A549 (cell line): ENCODE results near the gene GALNT18. TPM values are rescaled to one million over a fixed set of nuclear protein-coding genes. Genes with fewer than 3 reads are reported as not detected.

Source experiments
- ATAC-seq, 2 experiments: fragments of 200-7000 bp in 1 of 2; fragments of >200 bp in 1 of 2; cut with Nextera tagmentation in 1 of 2; cut with Tn5 transposase in 1 of 2; 3 replicates each; pipeline versions ENCODE4 v1.8.0 to v1.9.1; 2018 to 2020; ENCODE audit warnings: mild to moderate bottlenecking in 1 of 2, moderate library complexity in 1 of 2
- CTCF ChIA-PET: fragments of 300-600 bp; sonication (Branson Sonifier 250); formaldehyde crosslinking; extraction: SDS; loops from one replicate; lab custom pipeline; 2021; ENCODE audit warnings: antibody characterized with exemption, inconsistent platforms; lab: Yijun Ruan, JAX
- POLR2A ChIA-PET: fragments of 350-600 bp; formaldehyde crosslinking; extraction: SDS; loops from one replicate; lab custom pipeline; 2021; ENCODE audit warnings: antibody characterized with exemption, inconsistent platforms; lab: Yijun Ruan, JAX
- DNase-seq, 2 experiments: peaks; one replicate each; pipeline versions ENCODE4 v3.0.0 to v3.0.0-alpha.2; 2011 to 2016; ENCODE audit warnings: low read depth in 1 of 2, low spot score in 1 of 2
- FAIRE-seq: peaks from 2 replicates; lab custom pipeline; 2011; peaks lifted over from hg19 to GRCh38; lab: Jason Lieb, UNC
- H3K27ac ChIP-seq, 2 experiments: fragments of >200 bp; sonication (Bioruptor Twin); formaldehyde crosslinking; 3 replicates each; pipeline ENCODE4 v1.5.1; 2016 to 2017
- H3K4me1 ChIP-seq: fragments of >200 bp; sonication (Bioruptor Twin); formaldehyde crosslinking; 3 replicates; pipeline ENCODE4 v1.6.1; 2016
- H3K4me2 ChIP-seq: fragments of >200 bp; sonication (Bioruptor Twin); formaldehyde crosslinking; 3 replicates; pipeline ENCODE4 v1.6.1; 2016
- H3K4me3 ChIP-seq: fragments of >200 bp; sonication (Bioruptor Twin); formaldehyde crosslinking; 3 replicates; pipeline ENCODE4 v1.5.1; 2016
- H3K9me3 ChIP-seq: fragments of >200 bp; sonication (Bioruptor Twin); formaldehyde crosslinking; 3 replicates; pipeline ENCODE4 v1.6.1; 2016
- CBX8 ChIP-seq: fragments of 200-600 bp; sonication (generic); IDR thresholded peaks from 2 replicates; pipeline ENCODE4 v1.6.1; 2016
- CHD4 ChIP-seq: fragments of 200-600 bp; sonication (generic); IDR thresholded peaks from 2 replicates; pipeline ENCODE4 v1.6.1; 2016; ENCODE audit warnings: antibody characterized with exemption, mild to moderate bottlenecking, borderline replicate concordance
- E2F6 ChIP-seq: IDR thresholded peaks from 2 replicates; pipeline ENCODE4 v1.6.1; 2012; ENCODE audit warnings: low read depth, borderline replicate concordance
- EHF ChIP-seq: fragments of 250-450 bp; sonication (Bioruptor Pico); IDR thresholded peaks from 2 replicates; pipeline ENCODE4 v1.5.0; 2020; ENCODE audit warnings: mild to moderate bottlenecking
- EHMT2 ChIP-seq: fragments of 200-600 bp; sonication (generic); IDR thresholded peaks from 2 replicates; pipeline ENCODE4 v1.6.1; 2016; ENCODE audit warnings: antibody characterized with exemption, low read depth, mild to moderate bottlenecking, moderate library complexity
- EP300 ChIP-seq, 2 experiments: fragments of >200 bp; sonication (Bioruptor Twin); formaldehyde crosslinking; IDR thresholded peaks; 2 replicates in 1 of 2; 3 replicates in 1 of 2; pipeline ENCODE4 v1.6.1; 2016 to 2017
- ESRRA ChIP-seq: fragments of 150-350 bp; IDR thresholded peaks from 2 replicates; pipeline ENCODE4 v1.6.1; 2014; ENCODE audit warnings: mild to moderate bottlenecking, low read length, borderline replicate concordance
- FOSB ChIP-seq: fragments of 250-450 bp; sonication (Bioruptor Pico); IDR thresholded peaks from 2 replicates; pipeline ENCODE4 v1.5.0; 2020; ENCODE audit warnings: mild to moderate bottlenecking, moderate library complexity
- HDAC2 ChIP-seq: fragments of 200-600 bp; sonication (generic); IDR thresholded peaks from 2 replicates; pipeline ENCODE4 v1.6.1; 2016
- HES2 ChIP-seq: fragments of >200 bp; sonication (Bioruptor Twin); formaldehyde crosslinking; IDR thresholded peaks from 2 replicates; pipeline ENCODE4 v1.6.1; 2016
- HEYL ChIP-seq: fragments of 250-450 bp; sonication (Bioruptor Pico); IDR thresholded peaks from 2 replicates; pipeline ENCODE4 v1.8.0; 2021; ENCODE audit warnings: mild to moderate bottlenecking, moderate library complexity
- HOXA7 ChIP-seq: fragments of 250-450 bp; sonication (Bioruptor Pico); IDR thresholded peaks from 2 replicates; pipeline ENCODE4 v1.5.0; 2020; ENCODE audit warnings: mild to moderate bottlenecking, moderate library complexity
- KDM1A ChIP-seq: fragments of 200-600 bp; sonication (generic); IDR thresholded peaks from 2 replicates; pipeline ENCODE4 v1.6.1; 2016; ENCODE audit warnings: low read depth, mild to moderate bottlenecking
- KDM5A ChIP-seq: fragments of 200-600 bp; sonication (generic); IDR thresholded peaks from 2 replicates; pipeline ENCODE4 v1.6.1; 2016; ENCODE audit warnings: antibody characterized with exemption, mild to moderate bottlenecking
- MAFK ChIP-seq: fragments of 450-650 bp; IDR thresholded peaks from 2 replicates; pipeline ENCODE4 v1.6.1; 2014; ENCODE audit not compliant: partially characterized antibody
- NFE2L2 ChIP-seq: fragments of 150-350 bp; conservative IDR thresholded peaks from 2 replicates; pipeline ENCODE4 v1.6.1; 2014; ENCODE audit warnings: low read length
- NPAS2 ChIP-seq: fragments of 250-450 bp; sonication (Bioruptor Pico); IDR thresholded peaks from 2 replicates; pipeline ENCODE4 v1.8.0; 2022; ENCODE audit warnings: mild to moderate bottlenecking, moderate library complexity, borderline replicate concordance
- PHF8 ChIP-seq: fragments of 200-600 bp; sonication (generic); IDR thresholded peaks from 2 replicates; pipeline ENCODE4 v1.6.1; 2016; ENCODE audit warnings: low read depth, mild to moderate bottlenecking, antibody characterized with exemption, moderate library complexity, borderline replicate concordance
- POLR2A ChIP-seq: IDR thresholded peaks from 2 replicates; pipeline ENCODE4 v1.6.1; 2012; ENCODE audit warnings: mild to moderate bottlenecking, low read length
- POLR2AphosphoS2 ChIP-seq: conservative IDR thresholded peaks from 2 replicates; pipeline ENCODE4 v1.6.1; 2012; ENCODE audit warnings: low read length, improper control_type of control experiment, inconsistent platforms
- RAD21 ChIP-seq, 2 experiments: fragments of >200 bp in 1 of 2; sonication (Bioruptor Twin) in 1 of 2; formaldehyde crosslinking in 1 of 2; IDR thresholded peaks in 1 of 2; conservative IDR thresholded peaks in 1 of 2; 2 replicates in 1 of 2; 3 replicates in 1 of 2; pipeline ENCODE4 v1.6.1; 2012 to 2018; ENCODE audit warnings: inconsistent platforms in 1 of 2
- RARB ChIP-seq: fragments of 250-450 bp; sonication (Bioruptor Pico); IDR thresholded peaks from 2 replicates; pipeline ENCODE4 v1.8.0; 2021; ENCODE audit warnings: mild to moderate bottlenecking, moderate library complexity
- RNF2 ChIP-seq: fragments of 200-600 bp; sonication (generic); IDR thresholded peaks from 2 replicates; pipeline ENCODE4 v1.6.1; 2016; ENCODE audit warnings: low read depth, mild to moderate bottlenecking, antibody characterized with exemption, moderate library complexity, borderline replicate concordance
- TFCP2L1 ChIP-seq: fragments of 250-450 bp; sonication (Bioruptor Pico); IDR thresholded peaks from 2 replicates; pipeline ENCODE4 v1.5.0; 2021; ENCODE audit warnings: mild to moderate bottlenecking
- TP53 ChIP-seq: fragments of 250-450 bp; sonication (Bioruptor Pico); IDR thresholded peaks from 2 replicates; pipeline ENCODE4 v1.5.0; 2021; ENCODE audit warnings: mild to moderate bottlenecking, moderate library complexity
- WGBS: methylation state at CpG from one replicate; pipeline ENCODE4 v1.1.6; 2017; ENCODE audit errors: missing lambda C conversion rate; 5-methylcytosine and 5-hydroxymethylcytosine counted together
- polyA plus RNA-seq, 4 experiments: library from polyadenylated mRNA; depleted of rRNA in 3 of 4; stranded (reverse); fragments of >200 nt; fragmentation: RNase III in 1 of 4; extraction: RNeasy Plus Mini Kit Qiagen cat#74134 plus additional on column Dnase treatment in 1 of 4; gene quantifications; 2 replicates in 3 of 4; 3 replicates in 1 of 4; pipeline ENCODE4 v1.2.3, GENCODE V29; 2011 to 2017
- TF ChIP-seq, protein P1 (sequence below): fragments of 450-650 bp; IDR thresholded peaks from 2 replicates; pipeline ENCODE4 v1.6.1; 2014; ENCODE audit warnings: antibody characterized with exemption

GALNT18 gene
- polyA plus RNA-seq, 2 of the 4 experiments (the other 2 are of a cell fraction), result 6.7 to 16.1 TPM

DNA sequence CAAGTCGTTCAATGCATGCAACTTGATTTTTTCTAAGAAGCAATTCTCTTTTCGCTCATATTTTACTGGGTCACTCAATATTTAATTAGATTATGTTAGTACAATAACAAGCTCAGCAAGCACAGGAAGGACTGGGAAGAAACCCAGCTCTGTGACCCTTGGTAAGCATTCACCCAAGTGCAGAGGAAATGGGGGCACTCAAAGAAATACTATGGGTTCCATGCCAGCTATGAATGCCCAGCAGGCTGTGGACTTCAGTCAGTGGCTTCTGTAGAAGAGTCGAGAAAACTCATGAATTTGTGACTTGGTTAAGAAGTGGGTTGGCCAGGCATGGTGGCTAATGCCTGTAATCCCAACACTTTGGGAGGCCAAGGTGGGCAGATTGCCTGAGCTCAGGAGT is 123.6 kb downstream of the GALNT18 start:
- H3K4me3 ChIP-seq, result no peak overlapping the region
- CTCF ChIA-PET, result no interaction called here
- peaks cover 17% of the 10 kb centered on the region for H3K4me1 ChIP-seq
- no peak overlapping the region for H3K27ac ChIP-seq
- DNase-seq, result no peak
- TF ChIP-seq HEYL, result no peak
- no peak for TF ChIP-seq FOSB
- no peak for TF ChIP-seq POLR2A
- 75% methylated on average over 3 of the region's 3 CpGs for WGBS
- no peaks in the 10 kb centered on the region for H3K9me3 ChIP-seq
- POLR2A ChIA-PET, result no interaction called here
- ATAC-seq, result no peak
- H3K4me2 ChIP-seq, result no peak overlapping the region
- FAIRE-seq, result no peak

GRCh38 chr11:11496879-11497278 is 124.9 kb downstream of the GALNT18 start:
- no peak overlapping the region for H3K27ac ChIP-seq
- WGBS, result 81% methylated on average over 2 of the region's 2 CpGs
- H3K4me1 ChIP-seq, result peaks cover 8% of the 10 kb centered on the region; the same call in 2 of the 3 replicates
- TF ChIP-seq MAFK (no peak), PHF8 (no peak), HOXA7 (CRISPR knock-in tag) (no peak), CHD4 (no peak), POLR2AphosphoS2 (no peak), TP53 (CRISPR knock-in tag) (no peak), ESRRA (no peak)
- TF ChIP-seq, protein P1, sequence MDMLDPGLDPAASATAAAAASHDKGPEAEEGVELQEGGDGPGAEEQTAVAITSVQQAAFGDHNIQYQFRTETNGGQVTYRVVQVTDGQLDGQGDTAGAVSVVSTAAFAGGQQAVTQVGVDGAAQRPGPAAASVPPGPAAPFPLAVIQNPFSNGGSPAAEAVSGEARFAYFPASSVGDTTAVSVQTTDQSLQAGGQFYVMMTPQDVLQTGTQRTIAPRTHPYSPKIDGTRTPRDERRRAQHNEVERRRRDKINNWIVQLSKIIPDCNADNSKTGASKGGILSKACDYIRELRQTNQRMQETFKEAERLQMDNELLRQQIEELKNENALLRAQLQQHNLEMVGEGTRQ, result no peak
- TF ChIP-seq, all 56 proteins: peak for 0
- Histone ChIP-seq H3K9me3 (no peaks in the 10 kb centered on the region), H3K4me2 (no peak overlapping the region), H3K4me3 (no peak overlapping the region)
- ATAC-seq (no peak), FAIRE-seq (no peak), DNase-seq (no peak)
- ChIA-PET CTCF (interaction anchor here (0.6 to 1.0 kb wide), 3 partner anchors 180 to 999 kb away, joined by 3 read pairs; no protein-coding TSS in a partner anchor), POLR2A (no interaction called here)

DNA sequence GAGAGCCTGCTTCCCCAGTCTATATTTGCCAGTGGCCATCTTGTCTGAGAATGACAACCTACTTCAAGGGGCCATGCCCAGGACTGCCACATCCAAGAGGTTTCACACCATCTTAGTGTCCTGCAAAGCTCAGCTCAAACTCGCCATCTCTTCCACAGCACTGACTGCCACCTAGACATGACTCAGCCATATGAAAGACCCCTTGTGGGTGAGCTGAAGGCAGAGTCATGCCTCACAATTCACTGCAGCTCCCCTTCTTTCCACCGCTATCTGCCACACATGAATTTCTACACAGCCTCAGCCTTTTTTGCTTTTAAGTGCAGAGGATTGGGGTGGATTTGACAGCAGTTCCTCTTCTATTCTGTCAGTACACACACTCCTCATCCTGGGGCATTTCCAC is 127.5 kb downstream of the GALNT18 start:
- Histone ChIP-seq H3K27ac (no peak overlapping the region), H3K4me3 (no peak overlapping the region), H3K9me3 (no peaks in the 10 kb centered on the region), H3K4me2 (no peak overlapping the region), H3K4me1 (no peaks in the 10 kb centered on the region)
- TF ChIP-seq PHF8, result no peak
- no peak for TF ChIP-seq RARB (CRISPR knock-in tag)
- no peak for TF ChIP-seq CBX8
- TF ChIP-seq E2F6, result no peak
- TF ChIP-seq HDAC2, result no peak
- ATAC-seq (no peak), FAIRE-seq (no peak), DNase-seq (no peak)
- ChIA-PET CTCF (interaction anchor here (1.3 kb wide), 1 partner anchor 293 kb away, joined by 4 read pairs; no protein-coding TSS in a partner anchor), POLR2A (no interaction called here)
- WGBS, result 85% methylated on average over 2 of the region's 2 CpGs

DNA sequence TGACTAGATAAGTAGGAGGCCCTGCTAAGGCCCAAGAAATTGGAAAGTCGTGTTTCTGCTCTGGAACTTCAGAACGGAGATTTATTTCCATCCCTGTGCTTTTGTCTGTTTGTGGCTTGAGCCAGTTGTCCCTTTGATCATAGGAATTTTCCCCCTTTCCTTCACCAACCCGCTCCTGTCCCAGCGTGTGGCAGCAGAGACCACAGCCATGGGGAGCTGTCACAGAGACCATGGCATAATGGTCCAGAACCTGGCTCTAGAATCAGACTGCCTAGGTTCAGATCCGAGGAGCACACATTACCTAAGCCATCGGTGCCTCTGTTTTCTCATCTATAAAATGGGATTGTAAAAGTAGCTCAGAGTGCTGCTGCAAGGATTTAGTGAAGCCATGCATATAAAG is 128.1 kb downstream of the GALNT18 start:
- H3K27ac ChIP-seq, result no peak overlapping the region
- TF ChIP-seq EHF (CRISPR knock-in tag) (no peak), RAD21 (conservative IDR thresholded peaks at IDR 0.05 in 1 of 2, IDR thresholded peaks at IDR 0.05 in 1 of 2) (0 out of 5 replicates have a peak, but pooled peaks of 1 of the 2 experiments have one; percentile 11)
- WGBS, result 59% methylated on average over 6 of the region's 6 CpGs
- H3K4me3 ChIP-seq, result no peak overlapping the region
- no peak for ATAC-seq
- POLR2A ChIA-PET, result no interaction called here
- CTCF ChIA-PET, result interaction anchor here (1.3 kb wide), 1 partner anchor 294 kb away, joined by 4 read pairs; no protein-coding TSS in a partner anchor
- no peak overlapping the region for H3K4me2 ChIP-seq
- no peak for FAIRE-seq
- no peak for DNase-seq
- H3K4me1 ChIP-seq, result no peaks in the 10 kb centered on the region
- no peaks in the 10 kb centered on the region for H3K9me3 ChIP-seq

- no peak overlapping the region for H3K4me2 ChIP-seq
- no peak overlapping the region for H3K27ac ChIP-seq
- POLR2A ChIA-PET, result no interaction called here
- FAIRE-seq (no peak), ATAC-seq (no peak), DNase-seq (no peak)
- no peaks in the 10 kb centered on the region for H3K9me3 ChIP-seq
- CTCF ChIA-PET, result no interaction called here
- H3K4me3 ChIP-seq, result no peak overlapping the region
- 80% methylated on average over 4 of the region's 4 CpGs for WGBS
- H3K4me1 ChIP-seq, result no peaks in the 10 kb centered on the region
- TF ChIP-seq TFCP2L1 (CRISPR knock-in tag) (no peak), NFE2L2 (no peak), ESRRA (no peak), KDM5A (no peak), E2F6 (no peak), CBX8 (no peak), RNF2 (no peak), NPAS2 (CRISPR knock-in tag) (no peak), EHMT2 (no peak), KDM1A (no peak), TP53 (CRISPR knock-in tag) (no peak), HES2 (no peak), EP300 (IDR thresholded peaks at IDR 0.05) (no peak), EHF (CRISPR knock-in tag) (no peak)
Measured at GRCh38 chr11:11491589-11491988, 130.2 kb downstream of the GALNT18 start.
